WTC11 (cell line): ENCODE results near the gene MED12L.

ENCODE experiments used
- CTCF ChIP-seq: fragments of 200-600 bp; IDR thresholded peaks from 2 replicates; pipeline ENCODE4 v1.8.0; 2022; ENCODE audit warnings: antibody characterized with exemption
- ETV6 ChIP-seq: sonication (generic); formaldehyde crosslinking; IDR thresholded peaks from 2 replicates; pipeline ENCODE4 v1.8.1; 2022; ENCODE audit warnings: mild to moderate bottlenecking, missing genetic modification reagents
- JUN ChIP-seq: sonication (generic); formaldehyde crosslinking; IDR thresholded peaks from 2 replicates; pipeline ENCODE4 v1.8.0; 2023; ENCODE audit warnings: mild to moderate bottlenecking, missing genetic modification reagents
- TF ChIP-seq, protein P1 (sequence below): sonication (generic); formaldehyde crosslinking; IDR thresholded peaks from 2 replicates; pipeline ENCODE4 v1.8.0; 2022; ENCODE audit warnings: mild to moderate bottlenecking, missing genetic modification reagents
- TF ChIP-seq, protein P2 (sequence below): sonication (generic); formaldehyde crosslinking; IDR thresholded peaks from 2 replicates; pipeline ENCODE4 v1.8.0; 2022; ENCODE audit warnings: mild to moderate bottlenecking, missing genetic modification reagents

DNA sequence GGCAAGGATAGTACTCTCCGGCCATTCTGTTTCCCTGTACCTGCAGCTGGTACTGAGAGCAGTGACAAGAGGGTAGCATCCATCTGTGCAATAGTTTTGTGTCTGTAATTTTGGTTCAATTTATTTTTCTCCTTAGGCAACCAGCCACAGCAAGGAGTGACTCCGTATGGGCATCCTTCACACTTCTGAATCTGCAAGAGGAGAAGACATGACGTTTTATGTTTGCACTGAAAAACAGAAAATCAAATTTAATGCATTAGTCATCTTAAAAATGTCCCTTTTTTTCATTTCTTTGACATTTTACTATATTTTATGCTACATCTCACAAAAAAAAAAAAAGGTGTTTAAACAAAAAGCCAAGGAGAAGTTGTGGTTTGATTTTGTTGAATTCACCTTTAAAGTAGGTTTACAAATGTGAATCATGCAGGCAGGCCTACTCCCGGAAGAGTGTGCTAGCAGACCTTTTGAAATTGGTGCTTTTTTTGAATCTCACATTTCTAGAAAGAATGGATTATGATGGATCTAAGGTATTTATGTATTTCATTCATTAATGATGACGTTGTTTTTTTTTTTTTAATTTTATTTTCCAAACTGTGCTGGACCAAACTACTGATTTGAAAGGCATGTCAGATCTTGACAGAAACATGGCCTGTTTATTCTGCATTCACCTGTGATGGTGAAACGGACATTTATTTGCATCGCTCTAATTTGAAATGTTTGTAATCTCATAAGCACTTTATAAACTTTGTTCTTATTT is 347.3 kb downstream of the MED12L start:
- TF ChIP-seq CTCF, result no peak
- TF ChIP-seq, protein P1, sequence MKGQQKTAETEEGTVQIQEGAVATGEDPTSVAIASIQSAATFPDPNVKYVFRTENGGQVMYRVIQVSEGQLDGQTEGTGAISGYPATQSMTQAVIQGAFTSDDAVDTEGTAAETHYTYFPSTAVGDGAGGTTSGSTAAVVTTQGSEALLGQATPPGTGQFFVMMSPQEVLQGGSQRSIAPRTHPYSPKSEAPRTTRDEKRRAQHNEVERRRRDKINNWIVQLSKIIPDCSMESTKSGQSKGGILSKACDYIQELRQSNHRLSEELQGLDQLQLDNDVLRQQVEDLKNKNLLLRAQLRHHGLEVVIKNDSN (CRISPR knock-in tag), result no peak
- no peak for TF ChIP-seq ETV6 (CRISPR knock-in tag)
- TF ChIP-seq, protein P2, sequence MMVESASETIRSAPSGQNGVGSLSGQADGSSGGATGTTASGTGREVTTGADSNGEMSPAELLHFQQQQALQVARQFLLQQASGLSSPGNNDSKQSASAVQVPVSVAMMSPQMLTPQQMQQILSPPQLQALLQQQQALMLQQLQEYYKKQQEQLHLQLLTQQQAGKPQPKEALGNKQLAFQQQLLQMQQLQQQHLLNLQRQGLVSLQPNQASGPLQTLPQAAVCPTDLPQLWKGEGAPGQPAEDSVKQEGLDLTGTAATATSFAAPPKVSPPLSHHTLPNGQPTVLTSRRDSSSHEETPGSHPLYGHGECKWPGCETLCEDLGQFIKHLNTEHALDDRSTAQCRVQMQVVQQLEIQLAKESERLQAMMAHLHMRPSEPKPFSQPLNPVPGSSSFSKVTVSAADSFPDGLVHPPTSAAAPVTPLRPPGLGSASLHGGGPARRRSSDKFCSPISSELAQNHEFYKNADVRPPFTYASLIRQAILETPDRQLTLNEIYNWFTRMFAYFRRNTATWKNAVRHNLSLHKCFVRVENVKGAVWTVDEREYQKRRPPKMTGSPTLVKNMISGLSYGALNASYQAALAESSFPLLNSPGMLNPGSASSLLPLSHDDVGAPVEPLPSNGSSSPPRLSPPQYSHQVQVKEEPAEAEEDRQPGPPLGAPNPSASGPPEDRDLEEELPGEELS, result no peak
- no peak for TF ChIP-seq JUN
